Gastrocnemius medialis (tissue), 4 donors: Measurements from ENCODE around the gene GPC6. TPM values are rescaled to one million over a fixed set of nuclear protein-coding genes. Genes with fewer than 3 reads are reported as not detected.

Source experiments
- ATAC-seq, 2 donors: fragments of 150-250 bp; one replicate each; pipeline ENCODE4 v1.9.1; 2016
- DNase-seq, 2 donors: peaks; one replicate each; pipeline ENCODE4 v3.0.0-alpha.2; 2019
- H3K27ac ChIP-seq, 4 donors: fragments of 200-600 bp; sonication (generic); 1 replicate in 1 of 4; 2 replicates in 3 of 4; pipeline ENCODE4 v1.5.1; 2016 to 2018; ENCODE audit warnings: mild to moderate bottlenecking in 2 of 4, moderate library complexity in 1 of 4
- H3K27me3 ChIP-seq, 3 donors: fragments of 200-600 bp; sonication (generic) in 2 of 3; 1 replicate in 1 of 3; 2 replicates in 2 of 3; pipeline versions ENCODE4 v1.5.1 to v1.6.0; 2016 to 2019; ENCODE audit warnings: mild to moderate bottlenecking in 1 of 3, moderate library complexity in 1 of 3
- H3K36me3 ChIP-seq, 2 donors: fragments of 200-600 bp; sonication (generic) in 1 of 2; one replicate each; pipeline ENCODE4 v1.5.1; 2017 to 2018
- H3K4me1 ChIP-seq, 2 donors: fragments of 200-600 bp; sonication (generic) in 1 of 2; one replicate each; pipeline ENCODE4 v1.5.1; 2016 to 2017; ENCODE audit warnings: mild to moderate bottlenecking in 2 of 2
- H3K4me3 ChIP-seq, 4 donors: fragments of 200-600 bp; sonication (generic) in 3 of 4; 1 replicate in 1 of 4; 2 replicates in 3 of 4; pipeline ENCODE4 v1.5.1; 2016 to 2019; ENCODE audit warnings: mild to moderate bottlenecking in 2 of 4
- H3K9me3 ChIP-seq, 3 donors: fragments of 200-600 bp; sonication (generic) in 2 of 3; 1 replicate in 1 of 3; 2 replicates in 2 of 3; pipeline ENCODE4 v1.5.1; 2016 to 2019
- POLR2A ChIP-seq, 2 donors: fragments of 450-650 bp; IDR thresholded peaks; one replicate each; pipeline ENCODE4 v1.6.1; 2017; ENCODE audit warnings: antibody characterized with exemption in 2 of 2, mild to moderate bottlenecking in 2 of 2, moderate library complexity in 2 of 2
- in situ Hi-C, 4 donors: fragments of 200-750 bp; cut with MboI; loops; one replicate each; pipeline versions ENCODE4 v1.15.0 to v1.8.0; 2017; ENCODE audit warnings: low sequenced_read_pairs in 4 of 4
- intact Hi-C: fragments of 100-400 bp; cut with DNase I; formaldehyde crosslinking; loops from one replicate; pipeline ENCODE4 v1.15.1; 2023; ENCODE audit warnings: low total_unique reads
- total RNA-seq, 4 donors: library from RNA; depleted of rRNA; stranded (reverse); fragments of >200 nt; gene quantifications; one replicate each; pipeline versions ENCODE4 v1.1.0 to v1.2.3, GENCODE V29; 2016
- TF ChIP-seq, protein P1 (sequence below), 5 experiments: fragments of 450-650 bp in 3 of 5; fragments of 200-600 bp in 2 of 5; sonication (generic) in 2 of 5; IDR thresholded peaks in 4 of 5; conservative IDR thresholded peaks in 1 of 5; 1 replicate in 4 of 5; 2 replicates in 1 of 5; pipeline ENCODE4 v1.5.1; 2016 to 2019; ENCODE audit warnings: antibody characterized with exemption in 5 of 5, mild to moderate bottlenecking in 3 of 5, moderate library complexity in 3 of 5

The GPC6 gene
- total RNA-seq, 4 donors from 2014 or later = 0.47 to 0.88 (median 0.59) TPM

DNA sequence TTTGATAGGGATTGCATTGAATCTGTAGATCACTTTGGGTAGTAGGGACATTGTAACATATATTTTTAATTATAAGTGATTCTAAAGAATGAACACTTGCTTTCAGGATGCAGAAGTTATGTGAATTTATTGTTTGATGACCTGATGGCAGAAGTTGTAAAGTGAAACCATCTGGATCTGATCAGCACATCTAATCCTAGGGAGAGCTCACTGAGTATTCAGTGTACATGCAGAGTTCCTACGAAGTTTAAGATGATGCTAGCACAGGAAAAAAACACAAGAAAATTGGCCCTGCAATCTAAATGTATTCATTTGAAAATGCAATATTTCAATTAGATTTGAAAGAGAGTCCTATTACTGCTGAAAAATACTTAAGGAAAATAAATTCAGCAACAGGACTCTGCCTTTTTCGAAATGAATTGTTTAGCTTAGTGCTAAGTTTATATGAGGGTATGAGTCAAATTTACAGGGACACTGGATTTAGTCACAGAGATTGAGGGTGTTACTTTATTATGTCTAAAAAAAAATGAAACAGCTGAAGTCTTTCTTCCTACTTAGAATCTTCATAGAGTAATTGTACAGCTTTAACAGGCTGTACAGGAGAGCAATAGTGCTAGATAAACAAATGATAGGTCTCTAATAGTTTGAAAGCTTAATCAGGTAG, 867.2 kb downstream of the GPC6 start:
- Histone ChIP-seq H3K4me1 (no peaks in the 10 kb centered on the region), H3K4me3 (no peak overlapping the region), H3K36me3 (no peaks in the 10 kb centered on the region), H3K9me3 (no peaks in the 10 kb centered on the region), H3K27me3 (no peaks in the 10 kb centered on the region), H3K27ac (no peak overlapping the region)
- TF ChIP-seq POLR2A (IDR thresholded peaks at IDR 0.05) = no peak
- TF ChIP-seq, protein P1, sequence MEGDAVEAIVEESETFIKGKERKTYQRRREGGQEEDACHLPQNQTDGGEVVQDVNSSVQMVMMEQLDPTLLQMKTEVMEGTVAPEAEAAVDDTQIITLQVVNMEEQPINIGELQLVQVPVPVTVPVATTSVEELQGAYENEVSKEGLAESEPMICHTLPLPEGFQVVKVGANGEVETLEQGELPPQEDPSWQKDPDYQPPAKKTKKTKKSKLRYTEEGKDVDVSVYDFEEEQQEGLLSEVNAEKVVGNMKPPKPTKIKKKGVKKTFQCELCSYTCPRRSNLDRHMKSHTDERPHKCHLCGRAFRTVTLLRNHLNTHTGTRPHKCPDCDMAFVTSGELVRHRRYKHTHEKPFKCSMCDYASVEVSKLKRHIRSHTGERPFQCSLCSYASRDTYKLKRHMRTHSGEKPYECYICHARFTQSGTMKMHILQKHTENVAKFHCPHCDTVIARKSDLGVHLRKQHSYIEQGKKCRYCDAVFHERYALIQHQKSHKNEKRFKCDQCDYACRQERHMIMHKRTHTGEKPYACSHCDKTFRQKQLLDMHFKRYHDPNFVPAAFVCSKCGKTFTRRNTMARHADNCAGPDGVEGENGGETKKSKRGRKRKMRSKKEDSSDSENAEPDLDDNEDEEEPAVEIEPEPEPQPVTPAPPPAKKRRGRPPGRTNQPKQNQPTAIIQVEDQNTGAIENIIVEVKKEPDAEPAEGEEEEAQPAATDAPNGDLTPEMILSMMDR (IDR thresholded peaks at IDR 0.05 in 4 of 5, conservative IDR thresholded peaks at IDR 0.05 in 1 of 5) = no peak
- in situ Hi-C loops = no loop called here
- DNase-seq (no peak), ATAC-seq (no peak)
- intact Hi-C loops = no loop called here

- no peaks in the 10 kb centered on the region for H3K27me3 ChIP-seq
- no peaks in the 10 kb centered on the region for H3K9me3 ChIP-seq
- H3K4me1 ChIP-seq = no peaks in the 10 kb centered on the region
- intact Hi-C loops (no loop called here), in situ Hi-C loops (no loop called here)
- DNase-seq (no peak), ATAC-seq (no peak)
- H3K27ac ChIP-seq = no peak overlapping the region
- TF ChIP-seq, protein P1 (IDR thresholded peaks at IDR 0.05 in 4 of 5, conservative IDR thresholded peaks at IDR 0.05 in 1 of 5) = no peak
- TF ChIP-seq POLR2A (IDR thresholded peaks at IDR 0.05) = no peak
- no peaks in the 10 kb centered on the region for H3K36me3 ChIP-seq
- H3K4me3 ChIP-seq = no peak overlapping the region
Observed at GRCh38 chr13:94109715-94110374, 883.2 kb downstream of the GPC6 start.

DNA sequence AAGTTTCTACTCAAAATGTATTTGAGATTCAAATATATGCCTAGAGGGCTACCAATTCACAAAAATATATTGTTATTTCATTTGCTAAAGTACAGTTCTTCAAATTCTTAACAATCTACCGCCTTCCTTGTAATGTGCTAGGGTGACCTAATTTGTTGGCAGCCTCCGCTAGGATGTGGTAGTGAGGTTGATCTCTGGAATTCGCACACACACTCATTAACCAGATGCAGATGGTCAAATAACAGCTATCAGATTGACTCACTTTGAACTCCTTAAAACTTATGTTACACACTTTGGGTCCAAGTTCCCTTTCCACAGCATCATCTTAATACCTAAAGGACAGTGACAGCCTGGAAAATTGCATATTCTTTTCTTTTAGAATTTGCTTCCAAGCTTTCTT, 885.6 kb downstream of the GPC6 start:
- no peak for ATAC-seq
- TF ChIP-seq, protein P1 (IDR thresholded peaks at IDR 0.05 in 4 of 5, conservative IDR thresholded peaks at IDR 0.05 in 1 of 5) = no peak
- no peak for TF ChIP-seq POLR2A (IDR thresholded peaks at IDR 0.05)
- in situ Hi-C loops = no loop called here

DNA sequence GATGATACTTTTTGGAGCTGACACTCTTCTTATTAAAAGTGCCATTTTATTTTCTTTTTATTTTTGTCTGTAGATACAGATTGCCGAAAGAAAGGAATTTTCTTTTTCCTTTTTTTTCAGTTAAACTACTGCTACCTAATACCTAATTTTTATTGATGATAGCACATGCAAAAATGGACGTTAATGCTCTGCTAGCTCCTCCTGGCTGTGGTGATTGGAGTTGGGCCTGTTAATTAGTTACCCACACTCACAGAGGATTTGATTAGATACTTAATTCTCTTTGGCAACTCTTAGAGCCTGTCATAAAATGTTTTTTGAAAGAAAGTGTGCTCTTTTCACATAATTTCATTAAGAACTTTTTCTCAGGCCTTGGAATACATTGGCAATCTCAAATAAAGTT, 886.1 kb downstream of the GPC6 start:
- in situ Hi-C loops = no loop called here
- no peaks in the 10 kb centered on the region for H3K36me3 ChIP-seq
- no peaks in the 10 kb centered on the region for H3K27me3 ChIP-seq
- no peak overlapping the region for H3K4me3 ChIP-seq
- H3K9me3 ChIP-seq = no peaks in the 10 kb centered on the region
- intact Hi-C loops = no loop called here
- ATAC-seq = no peak
- TF ChIP-seq, protein P1 (IDR thresholded peaks at IDR 0.05 in 4 of 5, conservative IDR thresholded peaks at IDR 0.05 in 1 of 5) = no peak
- TF ChIP-seq POLR2A (IDR thresholded peaks at IDR 0.05) = no peak
- no peak for DNase-seq
- no peak overlapping the region for H3K27ac ChIP-seq
- no peaks in the 10 kb centered on the region for H3K4me1 ChIP-seq

More for the DNA sequence above, 885.6 kb downstream of the GPC6 start:
- H3K9me3 ChIP-seq = no peaks in the 10 kb centered on the region
- H3K36me3 ChIP-seq = no peaks in the 10 kb centered on the region
- H3K27ac ChIP-seq = no peak overlapping the region
- intact Hi-C loops = no loop called here
- no peak overlapping the region for H3K4me3 ChIP-seq
- no peak for DNase-seq
- no peaks in the 10 kb centered on the region for H3K27me3 ChIP-seq
- no peaks in the 10 kb centered on the region for H3K4me1 ChIP-seq
